Testis (tissue), 3 donors: Measurements from ENCODE around the gene INAVA. TPM values are rescaled to one million over a fixed set of nuclear protein-coding genes. Genes with fewer than 3 reads are reported as not detected.

ENCODE experiments used
- DNase-seq: peaks from one replicate; pipeline ENCODE4 v3.0.0-alpha.2; 2019
- H3K27ac ChIP-seq, 2 donors: fragments of 200-600 bp; sonication (generic); one replicate each; pipeline ENCODE4 v1.5.1; 2019
- H3K27me3 ChIP-seq: fragments of 200-600 bp; sonication (generic); one replicate; pipeline ENCODE4 v1.5.1; 2019
- H3K36me3 ChIP-seq: fragments of 200-600 bp; sonication (generic); one replicate; pipeline ENCODE4 v1.5.1; 2017; ENCODE audit warnings: low read depth; ENCODE audit errors: missing control alignments
- H3K4me1 ChIP-seq: fragments of 200-600 bp; sonication (generic); one replicate; pipeline ENCODE4 v1.5.1; 2019
- H3K4me3 ChIP-seq, 2 donors: fragments of 200-600 bp; sonication (generic); one replicate each; pipeline ENCODE4 v1.5.1; 2017 to 2019
- H3K9me3 ChIP-seq: fragments of 200-600 bp; sonication (generic); one replicate; pipeline ENCODE4 v1.5.1; 2017
- CTCF ChIP-seq, 3 experiments: fragments of 450-650 bp in 2 of 3; fragments of 200-600 bp in 1 of 3; sonication (generic) in 1 of 3; IDR thresholded peaks; one replicate each; pipeline ENCODE4 v1.5.1; 2016 to 2019; ENCODE audit warnings: antibody characterized with exemption in 3 of 3, mild to moderate bottlenecking in 2 of 3, moderate library complexity in 1 of 3
- POLR2A ChIP-seq: fragments of 450-650 bp; IDR thresholded peaks from one replicate; pipeline ENCODE4 v1.6.1; 2017; ENCODE audit warnings: antibody characterized with exemption, mild to moderate bottlenecking, moderate library complexity
- WGBS, 2 donors: methylation state at CpG; one replicate each; pipeline ENCODE4 v1.1.5; 2018; 5-methylcytosine and 5-hydroxymethylcytosine counted together
- intact Hi-C: fragments of 100-400 bp; cut with DNase I; formaldehyde crosslinking; loops from one replicate; pipeline ENCODE4 v1.15.1; 2023; ENCODE audit warnings: low total_unique reads
- polyA plus RNA-seq: library from polyadenylated mRNA; stranded (reverse); fragments of 350-450 nt; fragmentation: Illumina TruSeq; extraction: RNeasy Lipid Tissue Mini Kit (QIAGEN cat#74804); gene quantifications from one replicate; pipeline ENCODE4 v1.2.3, GENCODE V29; 2014; ENCODE audit warnings: low read depth, low replicate concordance; ENCODE audit not compliant: insufficient read depth
- total RNA-seq, 2 donors: library from RNA; depleted of rRNA; stranded (reverse); fragments of >200 nt; gene quantifications; one replicate each; pipeline ENCODE4 v1.2.3, GENCODE V29; 2016

INAVA gene
- total and polyA plus RNA-seq, 3 donors from 2014 or later: 1.5 to 5.8 (median 2.3) TPM

DNA sequence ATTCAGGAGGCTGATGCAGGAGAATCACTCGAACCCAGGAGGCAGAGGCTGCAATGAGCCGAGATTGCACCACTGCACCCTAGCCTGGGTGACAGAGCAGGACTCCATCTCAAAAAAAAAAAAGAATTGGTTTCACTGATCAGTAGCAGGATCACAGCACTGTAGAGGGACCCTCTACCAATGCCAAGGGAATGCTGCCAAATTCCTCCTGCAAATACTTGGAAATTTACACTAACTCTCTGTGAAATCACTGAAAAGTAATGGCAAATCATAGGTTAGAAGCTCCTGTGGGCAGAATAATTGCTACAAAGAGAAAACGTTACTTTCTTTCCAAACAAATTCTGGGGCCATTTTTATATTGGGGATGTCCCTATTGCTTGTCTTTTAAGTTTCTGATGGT is 28.6 kb upstream of the INAVA start:
- no peaks in the 10 kb centered on the region for H3K9me3 ChIP-seq
- WGBS, 2 donors: 67 to 75% methylated on average over 3 of the region's 3 CpGs
- no peak overlapping the region for H3K27ac ChIP-seq
- no peaks in the 10 kb centered on the region for H3K4me1 ChIP-seq
- H3K4me3 ChIP-seq: no peak overlapping the region
- H3K27me3 ChIP-seq: no peaks in the 10 kb centered on the region
- intact Hi-C loops: no loop called here
- no peak for TF ChIP-seq POLR2A
- no peak for TF ChIP-seq CTCF (IDR thresholded peaks at IDR 0.05)
- no peak for DNase-seq
- no peaks in the 10 kb centered on the region for H3K36me3 ChIP-seq

DNA sequence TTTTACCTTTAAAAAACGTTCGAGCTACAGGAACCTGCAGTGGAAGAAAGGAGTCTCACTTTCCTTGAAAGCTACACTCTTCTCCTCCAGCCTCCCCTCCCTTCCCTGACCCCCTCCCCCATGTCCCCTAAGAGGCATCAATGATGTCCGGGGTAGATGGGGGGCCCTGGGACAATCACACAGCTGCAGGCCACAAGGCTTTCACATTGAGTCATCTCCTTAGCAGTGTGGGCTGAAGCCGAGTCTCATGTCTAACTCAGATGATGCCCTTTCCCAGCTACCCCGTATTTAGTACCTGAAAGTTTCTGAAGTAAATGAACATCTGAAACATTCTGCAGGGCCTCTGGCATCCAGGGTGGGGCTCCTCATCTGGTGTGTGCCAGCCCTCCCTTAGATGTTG is 28.2 kb upstream of the INAVA start:
- H3K4me3 ChIP-seq: no peak overlapping the region
- H3K27ac ChIP-seq: no peak overlapping the region
- TF ChIP-seq CTCF (IDR thresholded peaks at IDR 0.05) (no peak), POLR2A (no peak)
- DNase-seq: no peak
- H3K9me3 ChIP-seq: no peaks in the 10 kb centered on the region
- H3K27me3 ChIP-seq: no peaks in the 10 kb centered on the region
- 49 to 56% methylated on average over 5 of the region's 5 CpGs for WGBS, 2 donors
- H3K4me1 ChIP-seq: no peaks in the 10 kb centered on the region
- no peaks in the 10 kb centered on the region for H3K36me3 ChIP-seq
- intact Hi-C loops: no loop called here

- DNase-seq: no peak
- WGBS, 2 donors: 55 to 61% methylated on average over 11 of the region's 11 CpGs
- H3K36me3 ChIP-seq: no peaks in the 10 kb centered on the region
- H3K4me3 ChIP-seq: no peak overlapping the region
- intact Hi-C loops: no loop called here
- H3K27me3 ChIP-seq: no peaks in the 10 kb centered on the region
- no peaks in the 10 kb centered on the region for H3K9me3 ChIP-seq
- TF ChIP-seq POLR2A (no peak), CTCF (IDR thresholded peaks at IDR 0.05) (no peak)
- H3K4me1 ChIP-seq: no peaks in the 10 kb centered on the region
- no peak overlapping the region for H3K27ac ChIP-seq
These were observed 27.5 kb upstream of the INAVA start for GRCh38 chr1:200867018-200867811.

- TF ChIP-seq CTCF (IDR thresholded peaks at IDR 0.05): no peak
- no peak for TF ChIP-seq POLR2A
- WGBS, 2 donors: 95% methylated on average over 5 of the region's 5 CpGs
- Histone ChIP-seq H3K4me3 (no peak overlapping the region), H3K4me1 (no peaks in the 10 kb centered on the region), H3K27ac (no peak overlapping the region), H3K36me3 (no peaks in the 10 kb centered on the region), H3K27me3 (no peaks in the 10 kb centered on the region), H3K9me3 (no peaks in the 10 kb centered on the region)
- DNase-seq: no peak
- intact Hi-C loops: no loop called here
These were observed 25.3 kb upstream of the INAVA start for GRCh38 chr1:200869376-200869752.
